22Rv1 (cell line): Measurements from ENCODE around the gene KDM4B.

ENCODE experiments used
- CTCF ChIP-seq: fragments of 450-650 bp; IDR thresholded peaks from 2 replicates; pipeline ENCODE4 v1.5.1; 2017; ENCODE audit warnings: mild to moderate bottlenecking
- ZFX ChIP-seq: fragments of 450-650 bp; IDR thresholded peaks from 2 replicates; pipeline ENCODE4 v1.6.1; 2017; ENCODE audit warnings: antibody characterized with exemption, borderline replicate concordance

GRCh38 chr19:5045956-5046338 is 77.0 kb downstream of the KDM4B start:
- TF ChIP-seq CTCF (peak; percentile 25), ZFX (no peak)
